OCI-LY7 (cell line): ENCODE data around the gene AMIGO3. TPM values are rescaled to one million over a fixed set of nuclear protein-coding genes. Genes with fewer than 3 reads are reported as not detected.

Source experiments
- BruUV-seq: library from RNA; stranded (reverse); fragments of 400-500 nt; replicated peaks from 2 replicates; lab custom pipeline; 2021; lab: Mats Ljungman, UMichigan
- CTCF ChIA-PET: fragments of 300-600 bp; sonication (Branson Sonifier 250); formaldehyde crosslinking; loops from one replicate; lab custom pipeline; 2022; ENCODE audit warnings: antibody characterized with exemption; ENCODE audit not compliant: unreplicated experiment; lab: Charles Lee
- POLR2A ChIA-PET: fragments of 300-600 bp; sonication (Branson Sonifier 250); formaldehyde crosslinking; loops from one replicate; lab custom pipeline; 2022; ENCODE audit warnings: antibody characterized with exemption; lab: Charles Lee
- DNase-seq: peaks from one replicate; pipeline ENCODE4 v3.0.0-alpha.2; 2015; ENCODE audit warnings: low spot score
- H2AFZ ChIP-seq: fragments of 200-600 bp; sonication (generic), shearing (Covaris generic); 2 replicates; pipeline ENCODE4 v1.6.1; 2014; ENCODE audit warnings: mild to moderate bottlenecking, antibody characterized with exemption, low read length, moderate library complexity
- H3K27ac ChIP-seq: fragments of 200-600 bp; sonication (generic); 2 replicates; pipeline ENCODE4 v1.5.1; 2014; ENCODE audit warnings: mixed run types, low read depth, mild to moderate bottlenecking, moderate library complexity, low read length, inconsistent platforms; ENCODE audit not compliant: poor library complexity, severe bottlenecking
- H3K36me3 ChIP-seq: fragments of 200-600 bp; sonication (generic); 2 replicates; pipeline ENCODE4 v1.6.1; 2014; ENCODE audit warnings: mild to moderate bottlenecking, antibody characterized with exemption, low read length, moderate library complexity, mixed read lengths; ENCODE audit not compliant: insufficient read depth
- H3K4me1 ChIP-seq: fragments of 200-600 bp; sonication (generic); 2 replicates; pipeline ENCODE4 v1.5.1; 2014; ENCODE audit warnings: mild to moderate bottlenecking, low read length; ENCODE audit not compliant: insufficient read depth, poor library complexity, severe bottlenecking
- H3K4me2 ChIP-seq: fragments of 200-600 bp; sonication (generic); 2 replicates; pipeline ENCODE4 v1.6.1; 2014; ENCODE audit warnings: mild to moderate bottlenecking, low read length
- H3K4me3 ChIP-seq: fragments of 200-600 bp; sonication (generic); 2 replicates; pipeline ENCODE4 v1.5.1; 2014; ENCODE audit warnings: mild to moderate bottlenecking, low read depth, low read length; ENCODE audit not compliant: poor library complexity, severe bottlenecking
- H3K79me2 ChIP-seq: fragments of 200-600 bp; sonication (generic); 2 replicates; pipeline ENCODE4 v1.6.1; 2016; ENCODE audit warnings: low read depth, mild to moderate bottlenecking, low read length, moderate library complexity, mixed read lengths; ENCODE audit not compliant: insufficient read depth
- H3K9me2 ChIP-seq: fragments of 200-600 bp; sonication (generic); 2 replicates; pipeline ENCODE4 v1.6.1; 2016; ENCODE audit warnings: mild to moderate bottlenecking, low read length, mixed read lengths; ENCODE audit not compliant: insufficient read depth
- H3K9me3 ChIP-seq: fragments of 200-600 bp; sonication (generic); 2 replicates; pipeline ENCODE4 v1.6.1; 2014; ENCODE audit warnings: mild to moderate bottlenecking, mixed run types, low read length, mixed read lengths
- H4K20me1 ChIP-seq: fragments of 200-600 bp; sonication (generic); 2 replicates; pipeline ENCODE4 v1.6.1; 2014; ENCODE audit warnings: mild to moderate bottlenecking, antibody characterized with exemption, low read length, moderate library complexity, mixed read lengths; ENCODE audit not compliant: insufficient read depth
- CTCF ChIP-seq: fragments of 200-600 bp; sonication (generic); conservative IDR thresholded peaks from 2 replicates; pipeline ENCODE4 v1.5.1; 2014; ENCODE audit warnings: mild to moderate bottlenecking, antibody characterized with exemption, low read length, moderate library complexity, mixed read lengths
- EZH2phosphoT487 ChIP-seq: fragments of 200-600 bp; sonication (generic); IDR thresholded peaks from 2 replicates; pipeline ENCODE4 v1.6.1; 2018; ENCODE audit warnings: low read depth, borderline replicate concordance, mild to moderate bottlenecking, mixed run types, antibody characterized with exemption, low read length, moderate library complexity, mixed read lengths
- intact Hi-C: fragments of 100-400 bp; cut with micrococcal nuclease; formaldehyde crosslinking; loops from one replicate; pipeline ENCODE4 v1.10.0; 2022; ENCODE audit not compliant: unreplicated experiment
- small RNA-seq: library from RNA; depleted of rRNA; stranded (forward); fragments of <200 nt; gene quantifications from one replicate; pipeline ENCODE3, GENCODE V24; 2014
- total RNA-seq, 2 experiments: library from RNA; depleted of rRNA in 1 of 2; stranded (reverse); fragments of >200 nt in 1 of 2; shearing (Covaris generic) in 1 of 2; gene quantifications; 2 replicates each; pipeline ENCODE4 v1.2.3, GENCODE V29; 2014 to 2022

The AMIGO3 gene
- total RNA-seq, 2 experiments from 2014 or later, result 0.80 to 4.4 TPM

- ChIA-PET POLR2A (no interaction called here), CTCF (no interaction called here)
- TF ChIP-seq CTCF (peak; percentile 38; the same call in 1 of the 2 replicates), EZH2phosphoT487 (no peak)
- BruUV-seq, result no TSS peak
- no peaks in the 10 kb centered on the region for H4K20me1 ChIP-seq
- DNase-seq, result peak; percentile 19
- no peaks in the 10 kb centered on the region for H3K9me3 ChIP-seq
- peaks cover 7% of the 10 kb centered on the region for H3K4me1 ChIP-seq
- no peak overlapping the region for H2AFZ ChIP-seq
- no peak overlapping the region for H3K4me3 ChIP-seq
- no peak overlapping the region for H3K4me2 ChIP-seq
- intact Hi-C loops, result no loop called here
- no peaks in the 10 kb centered on the region for H3K36me3 ChIP-seq
- 0 out of 2 replicates have a peak, but pooled peaks cover 8% of the 10 kb centered on the region for H3K79me2 ChIP-seq
- no peak overlapping the region for H3K27ac ChIP-seq
- no peaks in the 10 kb centered on the region for H3K9me2 ChIP-seq
Observed at GRCh38 chr3:49668414-49668797, 51.1 kb downstream of the AMIGO3 start.

DNA sequence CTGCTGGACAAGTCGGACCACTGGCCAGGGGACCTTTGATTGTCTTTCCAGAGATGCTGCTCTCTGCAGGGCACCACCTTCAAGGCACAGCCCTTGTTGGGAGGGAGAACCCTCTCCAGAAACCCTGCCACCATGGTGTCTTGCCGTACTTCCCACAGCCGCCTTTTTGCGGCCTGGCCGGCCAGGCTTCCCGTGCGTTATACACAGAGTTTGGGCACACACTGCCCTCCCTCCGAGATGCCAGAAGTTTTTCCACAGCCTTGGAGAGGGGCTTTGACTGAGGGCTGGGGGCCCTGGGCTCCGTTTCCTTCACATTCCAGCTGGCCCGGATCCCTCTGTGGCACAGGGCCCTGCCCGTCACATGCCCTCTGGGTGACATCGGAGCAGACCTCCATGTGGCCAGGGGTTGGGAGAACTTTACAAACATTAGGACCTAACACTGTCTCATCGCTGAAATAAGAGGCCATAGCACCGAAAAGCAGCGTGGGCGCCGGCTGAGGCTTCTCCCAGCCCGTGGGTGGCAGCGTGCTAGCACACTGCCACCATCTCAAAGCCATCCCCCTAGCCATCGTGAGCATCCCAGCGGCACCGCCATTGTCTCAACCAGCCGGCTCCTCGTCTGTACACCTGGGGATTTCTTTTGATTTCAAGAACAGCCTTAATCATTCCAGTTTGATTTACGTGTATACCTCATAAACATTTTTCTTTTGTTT, 51.6 kb downstream of the AMIGO3 start:
- no peaks in the 10 kb centered on the region for H3K36me3 ChIP-seq
- no peak overlapping the region for H3K27ac ChIP-seq
- H3K79me2 ChIP-seq, result 0 out of 2 replicates have a peak, but pooled peaks cover 8% of the 10 kb centered on the region
- no peak overlapping the region for H2AFZ ChIP-seq
- TF ChIP-seq CTCF (no peak), EZH2phosphoT487 (no peak)
- no TSS peak for BruUV-seq
- ChIA-PET POLR2A (no interaction called here), CTCF (no interaction called here)
- no peaks in the 10 kb centered on the region for H3K9me2 ChIP-seq
- no peaks in the 10 kb centered on the region for H3K9me3 ChIP-seq
- peaks cover 7% of the 10 kb centered on the region for H3K4me1 ChIP-seq
- no peak for DNase-seq
- H3K4me3 ChIP-seq, result no peak overlapping the region
- no peak overlapping the region for H3K4me2 ChIP-seq
- no peaks in the 10 kb centered on the region for H4K20me1 ChIP-seq
- intact Hi-C loops, result no loop called here

Small RNAs within 50 kb of the gene (small RNA-seq; reads per million reads assigned to genes)
- gene AMIGO3 (not detected), gene COX6CP14 (not detected)

Other genes starting within 250 kb of the AMIGO3 start
- 10.6 and 10.9 TPM in 2 replicates for gene DAG1, start 249.4 kb downstream of the AMIGO3 start, total RNA-seq (2014; rRNA removed; shearing (Covaris generic))
- 14.9 and 15.6 TPM in 2 replicates for gene DAG1, start 249.4 kb downstream of the AMIGO3 start, total RNA-seq (2022)
- 0.03 TPM in 2 replicates for gene BSN, start 165.2 kb downstream of the AMIGO3 start, total RNA-seq (2014; rRNA removed; shearing (Covaris generic))
- gene BSN, start 165.2 kb downstream of the AMIGO3 start, total RNA-seq (2022), result 0.20 and 0.27 TPM in 2 replicates
- 94.8 and 112 TPM in 2 replicates for gene APEH, start 45.3 kb downstream of the AMIGO3 start, total RNA-seq (2014; rRNA removed; shearing (Covaris generic))
- gene APEH, start 45.3 kb downstream of the AMIGO3 start, total RNA-seq (2022), result 132 and 133 TPM in 2 replicates
- 12.5 and 13.1 TPM in 2 replicates for gene MST1, start 30.2 kb downstream of the AMIGO3 start, total RNA-seq (2014; rRNA removed; shearing (Covaris generic))
- 24.2 and 26.2 TPM in 2 replicates for gene MST1, start 30.2 kb downstream of the AMIGO3 start, total RNA-seq (2022)
- gene RNF123, start 30.1 kb downstream of the AMIGO3 start, total RNA-seq (2014; rRNA removed; shearing (Covaris generic)), result 20.8 and 39.2 TPM in 2 replicates
- 48.4 and 50.6 TPM in 2 replicates for gene RNF123, start 30.1 kb downstream of the AMIGO3 start, total RNA-seq (2022)
- gene GMPPB, start 4.3 kb upstream of the AMIGO3 start, total RNA-seq (2014; rRNA removed; shearing (Covaris generic)), result 40.7 and 43.6 TPM in 2 replicates
- gene GMPPB, start 4.3 kb upstream of the AMIGO3 start, total RNA-seq (2022), result 52.4 and 54.5 TPM in 2 replicates
- 23.1 and 27.4 TPM in 2 replicates for gene IP6K1, start 66.9 kb upstream of the AMIGO3 start, total RNA-seq (2014; rRNA removed; shearing (Covaris generic))
- gene IP6K1, start 66.9 kb upstream of the AMIGO3 start, total RNA-seq (2022), result 27.0 and 30.9 TPM in 2 replicates
- not detected in 2 replicates for gene CDHR4, start 80.2 kb upstream of the AMIGO3 start, total RNA-seq (2014; rRNA removed; shearing (Covaris generic))
- gene CDHR4, start 80.2 kb upstream of the AMIGO3 start, total RNA-seq (2022), result 0.32 TPM in 1 of 2 replicates, not detected in the other
- gene INKA1, start 83.6 kb upstream of the AMIGO3 start, total RNA-seq (2014; rRNA removed; shearing (Covaris generic)), result 12.8 and 18.4 TPM in 2 replicates
- 7.6 and 7.9 TPM in 2 replicates for gene INKA1, start 83.6 kb upstream of the AMIGO3 start, total RNA-seq (2022)
- 18.1 and 26.3 TPM in 2 replicates for gene UBA7, start 94.3 kb upstream of the AMIGO3 start, total RNA-seq (2014; rRNA removed; shearing (Covaris generic))
- 14.2 and 14.7 TPM in 2 replicates for gene UBA7, start 94.3 kb upstream of the AMIGO3 start, total RNA-seq (2022)
- gene TRAIP, start 136.9 kb upstream of the AMIGO3 start, total RNA-seq (2014; rRNA removed; shearing (Covaris generic)), result 24.4 and 38.6 TPM in 2 replicates
- 41.8 and 48.9 TPM in 2 replicates for gene TRAIP, start 136.9 kb upstream of the AMIGO3 start, total RNA-seq (2022)
- not detected in 2 replicates for gene CAMKV, start 150.2 kb upstream of the AMIGO3 start, total RNA-seq (2014; rRNA removed; shearing (Covaris generic))
- gene CAMKV, start 150.2 kb upstream of the AMIGO3 start, total RNA-seq (2022), result 0.37 and 0.63 TPM in 2 replicates
- 0.05 and 0.82 TPM in 2 replicates for gene MST1R, start 184.2 kb upstream of the AMIGO3 start, total RNA-seq (2014; rRNA removed; shearing (Covaris generic))
- 0.17 and 0.38 TPM in 2 replicates for gene MST1R, start 184.2 kb upstream of the AMIGO3 start, total RNA-seq (2022)
- 6.7 and 7.3 TPM in 2 replicates for gene MON1A, start 210.1 kb upstream of the AMIGO3 start, total RNA-seq (2014; rRNA removed; shearing (Covaris generic))
- 10.4 and 11.3 TPM in 2 replicates for gene MON1A, start 210.1 kb upstream of the AMIGO3 start, total RNA-seq (2022)
- 83.7 and 134 TPM in 2 replicates for gene RBM6, start 220.5 kb upstream of the AMIGO3 start, total RNA-seq (2014; rRNA removed; shearing (Covaris generic))
- 173 and 185 TPM in 2 replicates for gene RBM6, start 220.5 kb upstream of the AMIGO3 start, total RNA-seq (2022)